NCI-H2227 (cell line): Measurements from ENCODE around the gene GOT1.

Experiments
- DNase-seq: peaks from one replicate; lab custom pipeline; 2025; ENCODE audit not compliant: unreplicated experiment; lab: John Stamatoyannopoulos, UW

Gene GOT1

GRCh38 chr10:99396471-99396870, 34.0 kb downstream of the GOT1 start:
- no peak for DNase-seq

- no peak for DNase-seq
Observed at GRCh38 chr10:99395750-99396445, 34.5 kb downstream of the GOT1 start.

DNA sequence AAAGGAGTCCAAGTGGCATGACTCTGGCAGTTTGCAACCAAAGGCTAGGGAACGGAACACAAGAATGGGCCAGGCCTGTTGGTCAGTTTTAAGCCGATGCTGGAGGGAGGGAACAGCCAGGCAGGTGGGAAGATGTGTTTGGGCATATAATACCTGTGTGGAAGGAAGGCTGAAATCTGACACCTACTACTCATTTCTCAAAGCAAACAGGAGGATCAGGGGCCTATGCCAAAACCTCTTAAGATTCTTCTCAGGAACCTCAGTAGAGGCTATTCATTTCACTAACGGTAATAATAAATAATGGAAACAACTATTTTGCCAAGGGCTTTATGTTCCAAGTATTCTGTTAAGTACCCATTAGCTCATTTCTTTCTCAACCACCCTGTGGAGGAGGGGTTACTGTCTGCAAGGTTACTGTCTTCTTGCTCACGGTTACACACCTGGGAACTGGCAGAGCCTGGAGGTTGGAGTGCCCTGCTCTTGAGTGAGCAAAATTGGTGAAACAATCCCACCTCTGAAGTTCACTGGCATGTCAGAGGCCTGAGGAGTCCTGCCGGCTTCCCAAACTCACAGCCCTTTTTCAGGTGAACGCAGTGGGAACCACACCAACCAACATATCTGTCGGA, 35.5 kb downstream of the GOT1 start:
- DNase-seq, result no peak

DNA sequence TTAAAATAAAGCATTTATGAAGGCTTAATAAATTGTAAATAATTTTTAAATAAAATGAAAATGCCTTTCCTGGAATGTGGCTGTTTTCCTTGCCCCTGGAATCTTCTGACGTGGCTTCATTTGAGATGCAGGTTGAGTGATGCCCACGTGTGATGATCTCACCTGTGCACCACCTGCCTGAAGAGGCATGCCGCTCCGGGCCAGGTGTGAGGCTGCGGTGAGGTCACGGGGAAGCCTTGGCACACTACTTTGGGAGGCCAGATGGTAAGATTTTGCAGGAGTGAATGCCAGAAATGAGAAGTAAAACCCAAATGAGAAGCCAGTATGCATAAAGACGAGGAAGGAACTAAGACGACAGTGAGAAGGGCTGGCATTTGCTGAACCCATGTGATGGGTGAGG, 36.2 kb downstream of the GOT1 start:
- no peak for DNase-seq

DNA sequence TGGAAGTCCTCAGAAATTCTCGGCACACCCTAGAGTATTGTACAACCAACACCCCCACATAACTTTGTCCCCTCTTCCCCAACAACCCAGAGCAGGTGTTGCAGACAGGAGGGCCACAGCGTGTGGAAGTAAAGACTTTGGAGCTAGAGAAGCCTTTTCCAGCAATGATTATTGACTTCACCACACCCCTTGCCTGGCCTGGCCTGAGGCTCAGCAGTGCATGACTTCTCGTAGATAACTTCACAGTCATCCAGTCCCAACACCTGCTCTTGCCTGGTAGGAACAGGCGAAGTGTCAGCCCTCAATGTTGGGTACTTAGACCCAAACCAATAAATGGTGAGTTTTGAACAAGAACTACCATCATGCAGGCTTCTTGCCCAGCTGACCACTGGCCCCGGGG, 36.7 kb downstream of the GOT1 start:
- no peak for DNase-seq

DNA sequence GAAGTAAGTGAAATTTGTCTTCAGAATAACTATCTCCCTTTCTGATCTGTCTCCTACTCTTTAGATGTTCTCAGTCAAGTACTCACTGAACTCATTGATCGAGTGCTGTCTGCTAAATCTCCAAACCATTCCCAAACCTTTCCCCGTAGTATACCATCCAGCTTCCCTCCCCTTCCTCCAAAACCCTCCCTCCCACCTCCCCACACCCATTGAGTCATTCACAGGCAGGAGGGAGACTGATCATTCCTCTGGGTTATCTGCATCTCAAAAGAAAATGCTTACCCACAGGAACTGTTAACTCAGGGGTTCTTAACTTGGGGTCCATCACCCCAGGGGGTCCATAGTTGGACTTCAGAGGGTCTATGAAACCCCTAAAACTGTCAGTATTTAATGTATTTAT, 37.4 kb downstream of the GOT1 start:
- DNase-seq, result no peak

GRCh38 chr10:99391346-99391745, 39.1 kb downstream of the GOT1 start:
- no peak for DNase-seq

DNA sequence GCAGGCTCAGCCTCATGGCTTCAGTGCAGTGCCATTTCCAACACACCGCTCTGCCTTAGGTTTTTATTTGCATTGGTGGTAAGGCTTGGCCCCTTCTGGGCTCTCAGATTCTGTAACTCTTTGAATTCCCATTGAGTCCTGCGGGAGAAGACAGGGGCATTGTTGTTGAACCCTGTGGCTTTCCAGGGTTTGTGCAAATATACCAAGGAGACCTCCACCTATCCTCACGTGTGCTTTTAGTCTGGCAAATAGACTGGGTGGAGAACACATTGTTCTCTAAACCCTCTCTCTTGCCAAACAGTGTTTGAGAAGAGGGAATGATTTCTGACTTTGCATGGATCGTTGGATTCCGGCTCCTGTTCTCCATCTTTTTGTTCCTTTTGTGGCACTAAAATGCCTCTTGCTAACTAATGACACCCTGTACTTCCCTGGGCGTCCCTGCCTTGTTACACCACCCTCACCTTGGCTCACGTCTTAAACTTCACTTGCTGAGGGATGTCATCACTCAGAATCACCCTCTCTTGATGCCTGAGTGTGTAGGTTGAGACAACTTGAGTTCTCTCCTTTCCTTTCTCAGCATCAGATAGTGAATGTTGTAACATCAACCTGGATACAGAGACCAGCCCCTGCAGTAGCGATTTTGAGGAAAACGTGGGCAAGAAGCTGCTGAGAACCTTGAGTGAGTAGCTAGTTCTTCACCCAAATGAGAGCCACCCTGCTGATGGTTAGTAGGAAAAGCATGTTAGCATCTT, 40.5 kb downstream of the GOT1 start:
- DNase-seq, result no peak

DNA sequence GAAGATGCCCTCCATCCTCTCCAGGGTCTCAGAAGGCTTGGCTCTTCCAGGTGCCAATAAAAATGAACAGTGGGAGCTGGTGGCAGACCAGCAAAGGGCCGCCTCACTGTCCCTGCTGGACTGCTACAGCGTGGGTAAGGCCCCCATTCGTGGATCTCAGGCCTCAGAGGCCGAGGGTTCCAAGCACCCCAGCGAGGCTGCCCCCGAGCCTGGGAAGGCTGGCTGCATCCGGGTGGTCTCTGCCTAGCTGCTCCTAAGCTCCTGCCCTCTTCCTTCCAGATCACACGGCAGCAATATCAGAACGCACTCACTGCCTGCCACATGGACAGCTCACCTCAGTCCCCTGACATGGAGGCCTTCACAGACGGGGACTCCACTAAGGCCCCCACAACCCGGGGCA, 42.9 kb downstream of the GOT1 start:
- no peak for DNase-seq

- DNase-seq, result no peak
Observed at GRCh38 chr10:99387071-99387470, 43.4 kb downstream of the GOT1 start.

- no peak for DNase-seq
Observed at GRCh38 chr10:99382176-99382575, 48.2 kb downstream of the GOT1 start.

DNA sequence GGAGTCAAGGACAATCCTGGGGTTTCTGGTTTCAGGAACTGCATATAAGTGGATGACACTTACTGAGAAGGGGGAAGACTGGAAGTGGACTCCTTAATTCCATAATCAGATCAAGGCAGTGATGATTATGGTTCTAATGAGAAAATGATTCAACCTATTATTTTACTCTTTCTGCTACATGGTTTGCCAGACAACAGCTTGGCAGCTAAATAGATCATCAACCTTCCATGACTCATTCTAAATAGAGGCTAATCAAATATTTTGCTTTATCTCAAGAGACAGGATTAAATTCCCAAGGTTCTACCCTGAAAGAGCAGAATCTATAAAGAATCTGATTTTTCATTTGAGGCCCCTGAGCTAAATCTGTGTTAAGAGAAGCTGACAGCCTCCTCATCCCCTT, 55.0 kb downstream of the GOT1 start:
- no peak for DNase-seq

- DNase-seq, result no peak
Observed at GRCh38 chr10:99374972-99375371, 55.5 kb downstream of the GOT1 start.

GRCh38 chr10:99374526-99374925, 55.9 kb downstream of the GOT1 start:
- no peak for DNase-seq

DNA sequence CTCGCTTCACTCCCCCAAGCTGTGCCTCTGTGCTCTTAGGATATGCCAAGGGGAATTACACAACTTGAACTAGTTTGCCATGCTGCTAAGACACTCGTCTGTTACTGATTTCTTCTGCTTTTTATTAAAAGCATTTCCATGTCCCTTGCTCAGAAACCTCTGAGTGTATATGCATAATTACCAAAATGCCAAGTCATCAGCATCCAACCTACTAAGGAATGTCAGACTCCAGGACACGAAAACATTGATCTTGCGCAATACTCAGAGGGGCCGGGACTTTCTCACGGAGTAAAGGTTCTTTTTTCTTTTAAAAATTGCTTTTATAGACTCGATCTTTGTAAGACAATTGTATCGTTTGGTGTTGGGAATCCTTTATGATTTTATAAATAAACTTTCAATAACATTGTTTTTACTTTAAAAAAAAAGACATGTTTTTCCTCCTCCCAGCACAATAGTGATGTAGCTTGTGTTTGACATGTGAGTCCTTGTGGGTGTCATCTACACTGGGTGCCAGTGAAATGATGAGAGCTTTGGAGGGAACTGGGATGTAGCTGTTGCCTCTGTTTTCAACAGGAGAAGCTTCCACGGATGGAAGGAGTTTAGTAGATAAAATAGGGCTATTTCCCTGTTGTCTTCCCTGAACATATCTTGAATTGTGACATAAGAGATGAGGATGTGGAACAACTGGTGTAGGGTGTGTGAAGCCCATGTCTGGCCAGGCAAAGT, 57.7 kb downstream of the GOT1 start:
- no peak for DNase-seq

GRCh38 chr10:99370993-99371392, 59.4 kb downstream of the GOT1 start:
- no peak for DNase-seq

DNA sequence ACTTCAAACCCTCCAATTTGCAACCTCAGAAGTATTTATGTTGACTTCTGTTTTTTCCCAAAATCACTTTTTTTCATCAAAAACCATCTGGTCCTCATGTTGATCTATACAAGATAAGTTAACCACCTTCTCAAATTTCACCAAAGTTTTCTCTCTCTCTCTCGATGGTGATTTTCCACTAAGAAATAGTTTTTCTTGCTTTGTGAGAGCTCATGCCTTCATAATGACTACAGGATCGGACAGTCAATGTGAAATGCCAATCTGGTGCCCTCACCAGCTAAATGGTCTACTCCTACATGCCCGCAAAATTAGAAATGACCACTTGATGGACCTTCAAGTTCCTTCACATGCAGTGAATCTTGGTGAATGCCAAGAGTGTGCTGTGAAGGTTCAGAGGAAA, 60.9 kb downstream of the GOT1 start:
- DNase-seq, result no peak

GRCh38 chr10:99369126-99369525, 61.3 kb downstream of the GOT1 start:
- DNase-seq, result no peak

- no peak for DNase-seq
Observed at GRCh38 chr10:99368646-99369045, 61.8 kb downstream of the GOT1 start.

DNA sequence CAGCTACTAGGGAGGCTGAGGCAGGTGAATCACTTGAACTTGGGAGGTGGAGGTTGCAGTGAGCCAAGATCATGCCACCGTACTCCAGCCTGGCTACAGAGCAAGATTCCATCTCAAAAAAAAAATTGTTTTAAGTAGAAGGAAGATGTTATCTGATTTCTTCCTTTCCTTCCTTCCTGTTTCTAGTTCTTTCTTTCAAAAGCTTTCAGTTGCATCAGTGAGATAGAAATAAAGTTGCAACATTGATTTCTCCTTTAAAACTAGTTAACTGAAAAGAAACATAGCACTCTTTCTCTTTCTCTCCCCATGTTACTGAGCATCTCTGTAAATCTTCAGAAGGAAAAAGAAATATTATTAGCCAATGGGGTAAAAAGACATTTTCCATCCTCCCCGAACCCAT, 63.8 kb downstream of the GOT1 start:
- DNase-seq, result no peak

DNA sequence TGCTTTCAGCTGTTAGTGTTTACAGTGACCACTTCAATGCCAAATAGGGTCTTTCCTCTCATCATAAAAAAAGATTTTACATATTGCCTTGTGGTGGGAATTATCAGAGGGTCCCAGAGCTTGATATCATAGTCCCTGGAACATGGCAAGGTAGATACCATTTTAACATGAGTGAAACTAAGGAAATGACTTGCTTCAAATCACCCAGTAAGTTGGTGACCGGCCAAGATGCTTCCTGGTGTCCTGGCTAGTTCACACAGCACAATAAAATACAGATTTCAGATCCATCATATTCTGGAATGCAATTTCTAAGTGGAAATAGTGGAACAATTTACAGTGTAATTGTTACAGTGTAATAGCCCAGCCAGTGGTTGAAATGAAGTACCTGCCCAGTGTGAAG, 64.7 kb downstream of the GOT1 start:
- DNase-seq, result no peak

- DNase-seq, result no peak
Observed at GRCh38 chr10:99365311-99365710, 65.1 kb downstream of the GOT1 start.
